GM21737 (cell line): ENCODE measurements around the gene RIMOC1.

Source experiments
- ATAC-seq: cut with Tn5 transposase; IDR thresholded peaks from one replicate; pipeline ENCODE4 v1.9.1; 2021; ENCODE audit warnings: mild to moderate bottlenecking, moderate library complexity; ENCODE audit not compliant: unreplicated experiment

Gene RIMOC1

DNA sequence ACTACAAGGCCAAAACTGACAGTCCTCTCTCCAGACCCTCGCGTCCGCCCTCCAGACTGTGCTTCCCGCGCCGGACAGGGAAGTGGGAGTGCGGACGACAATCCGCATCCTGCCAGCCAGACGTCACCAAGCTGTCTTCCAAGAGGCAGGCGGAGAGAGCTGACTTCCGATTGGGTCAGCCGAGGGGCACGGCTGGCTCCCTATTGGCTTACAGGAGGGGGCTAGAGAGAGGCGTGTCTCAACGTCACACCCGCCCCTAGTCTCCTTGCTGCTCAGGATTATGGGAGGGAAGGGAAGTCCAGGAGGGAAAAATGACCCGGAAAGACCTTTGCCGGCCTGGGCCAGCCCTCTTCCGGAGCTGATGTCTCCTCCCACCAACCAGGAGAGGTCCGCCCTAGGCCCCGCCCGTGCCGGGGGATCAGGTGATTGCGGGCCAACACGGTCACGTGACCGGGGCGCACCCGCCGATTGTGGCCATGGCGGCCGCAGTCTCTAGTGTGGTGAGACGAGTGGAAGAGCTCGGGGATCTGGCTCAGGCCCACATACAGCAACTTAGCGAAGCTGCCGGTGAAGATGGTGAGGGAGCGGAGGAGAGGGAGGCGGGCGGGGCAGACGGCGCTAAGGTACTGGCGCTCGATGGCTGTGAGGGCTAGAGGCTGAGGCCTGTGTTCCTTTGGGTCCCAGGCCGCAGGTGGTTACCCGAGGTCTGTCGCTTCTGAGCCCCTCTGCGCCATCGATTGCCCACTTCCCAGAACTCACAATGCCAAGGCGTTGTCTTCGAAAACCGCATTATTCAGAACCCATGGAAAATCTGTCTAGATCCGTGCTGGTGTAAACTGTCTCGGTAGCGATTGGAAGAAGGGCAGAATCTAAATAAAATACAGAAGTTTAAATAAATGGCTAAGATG is at the start of gene RIMOC1:
TSS of gene RIMOC1 (plus strand) at position 453 of the 908 bp plus-strand sequence. CDS start at position 477, 24 bp downstream.
- ATAC-seq: peak; percentile 99

- peak; percentile 73 for ATAC-seq
Observed at GRCh38 chr5:41856644-41857491, 47.3 kb upstream of the RIMOC1 start.

DNA sequence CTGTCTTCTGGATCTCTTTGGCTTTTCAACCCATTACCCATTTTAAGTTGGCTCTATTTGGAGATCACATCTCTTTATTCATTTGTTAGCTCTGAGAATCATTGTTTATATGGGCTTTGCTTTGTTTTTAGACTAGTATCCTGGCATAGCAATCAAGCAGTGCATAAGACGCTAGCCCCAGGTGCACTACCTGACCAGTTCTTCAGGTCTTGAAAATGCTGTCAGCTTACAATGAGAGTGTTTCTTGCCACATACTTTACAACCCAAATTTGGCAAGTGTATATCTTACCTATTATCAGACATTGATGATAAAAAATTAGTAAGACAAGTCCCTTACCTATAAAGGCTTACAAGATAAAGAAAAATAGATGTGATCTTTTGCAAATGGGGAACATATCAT is 46.2 kb upstream of the RIMOC1 start:
- no peak for ATAC-seq

GRCh38 chr5:41858890-41859289 is 45.3 kb upstream of the RIMOC1 start:
- ATAC-seq: no peak

DNA sequence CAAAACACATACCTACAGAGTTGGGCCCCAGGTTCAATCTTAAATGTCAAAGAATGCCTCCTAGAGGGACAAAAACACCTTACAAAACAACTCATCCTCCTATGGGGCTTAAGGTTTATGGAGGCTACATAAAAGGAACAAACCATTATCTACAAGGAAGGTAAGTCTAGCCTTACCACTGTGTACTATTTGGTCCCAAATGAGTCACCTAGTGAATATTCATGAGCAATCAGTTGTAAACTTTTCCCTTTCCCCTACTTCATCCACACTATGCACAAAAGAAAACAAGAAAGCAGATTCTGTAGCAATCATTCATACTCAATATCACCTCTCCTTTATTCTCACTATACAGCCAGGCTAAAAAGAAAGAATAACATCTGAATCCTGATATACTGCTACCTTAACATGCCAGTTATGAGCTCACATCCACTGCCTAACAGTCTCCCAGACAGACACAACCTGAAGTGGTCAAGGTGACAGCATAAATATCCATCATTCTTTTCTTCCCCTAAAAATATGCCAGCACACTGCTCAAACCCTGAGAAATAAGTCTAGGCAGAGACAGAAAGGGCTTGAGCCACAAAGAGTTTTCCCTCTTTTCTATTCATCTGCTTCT is 40.2 kb upstream of the RIMOC1 start:
- ATAC-seq: no peak

GRCh38 chr5:41869151-41869723 is 34.9 kb upstream of the RIMOC1 start:
- ATAC-seq: no peak

DNA sequence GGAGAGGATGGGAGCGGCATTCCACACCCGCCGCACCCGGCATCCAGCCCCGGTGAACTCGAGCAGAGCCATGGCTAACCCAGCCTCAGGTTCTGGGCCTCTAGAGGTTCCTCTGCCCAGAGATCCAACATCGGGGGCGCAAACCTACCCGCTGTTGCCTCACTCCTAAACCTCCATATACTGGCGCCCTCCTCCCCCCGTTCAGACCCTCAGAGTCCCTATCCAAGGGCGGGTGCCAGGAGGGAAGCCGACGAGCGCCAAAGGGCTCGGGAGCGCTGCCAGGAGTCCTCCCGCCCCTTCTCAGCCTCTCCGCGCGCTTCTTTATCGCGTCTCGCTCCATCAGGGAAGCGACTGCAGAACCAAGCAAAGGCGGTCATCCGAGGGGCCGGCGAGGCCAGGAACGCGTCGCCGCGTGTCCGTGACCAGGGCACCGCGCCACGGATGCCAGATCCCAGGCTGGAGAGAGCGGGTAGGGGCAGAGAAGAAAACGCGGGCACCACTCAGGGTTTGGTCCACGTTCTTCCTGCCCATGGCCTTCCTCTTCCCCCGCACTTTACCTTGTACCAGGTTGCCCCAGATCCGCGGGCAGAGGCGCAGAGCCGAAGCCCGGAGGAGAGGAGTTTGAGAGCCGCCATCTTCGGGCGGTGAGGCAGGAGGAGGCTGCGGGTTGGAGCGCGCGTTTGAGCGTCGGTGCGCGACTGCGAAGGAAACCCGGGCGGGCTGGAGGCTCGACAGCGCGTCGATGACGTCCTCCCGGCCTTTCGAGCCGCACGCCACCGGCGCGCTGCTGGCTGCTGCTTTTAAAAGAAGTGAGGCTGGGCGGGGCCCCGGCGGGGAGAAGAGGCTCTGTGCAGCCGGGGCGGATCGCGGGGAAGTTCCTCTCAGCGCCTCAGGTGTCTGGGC is 34.2 kb upstream of the RIMOC1 start, which contains the start of gene OXCT1:
TSS of gene OXCT1 (minus strand) at position 702 of the 903 bp plus-strand sequence. CDS start at position 635, 67 bp downstream.
- ATAC-seq: peak; percentile 94

DNA sequence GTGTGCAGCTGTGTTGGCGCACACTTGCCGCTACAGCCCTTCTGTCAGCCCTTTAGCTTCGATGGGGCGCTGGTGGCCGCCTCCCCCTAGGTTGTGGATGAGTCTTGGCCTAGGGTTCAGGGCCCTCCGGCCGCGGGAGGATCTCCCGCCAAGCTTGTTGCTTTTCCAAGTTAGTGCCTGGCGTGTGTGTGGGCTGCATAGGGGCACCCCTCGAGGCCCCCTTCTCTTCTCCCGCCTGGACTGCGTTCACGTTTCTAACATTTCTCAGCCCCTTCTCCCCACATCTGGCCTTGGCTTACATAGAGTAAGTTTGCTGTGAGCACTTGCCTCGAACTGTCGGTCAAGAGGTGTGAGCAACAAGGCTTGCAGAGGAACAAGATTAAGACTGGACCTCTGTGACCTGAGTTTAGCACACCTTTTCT is 33.5 kb upstream of the RIMOC1 start:
- no peak for ATAC-seq

DNA sequence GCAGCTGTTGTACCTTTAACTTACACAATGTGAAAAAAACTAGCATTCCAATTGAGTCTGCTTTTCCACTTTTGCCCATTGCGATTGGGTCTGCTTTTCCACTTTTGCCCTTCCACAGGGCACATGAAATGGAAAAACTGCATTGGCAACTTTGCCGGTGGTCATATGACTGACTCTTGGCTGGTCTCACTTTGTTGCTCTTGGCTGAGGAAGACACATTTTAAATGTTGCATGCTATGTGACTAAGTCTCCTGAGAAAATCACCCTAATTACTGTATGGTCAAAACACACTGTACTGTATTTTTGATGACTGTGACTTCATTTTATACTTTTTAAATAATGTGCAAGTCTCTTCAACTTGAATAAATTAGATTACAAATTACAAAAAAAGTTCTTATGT is 32.3 kb upstream of the RIMOC1 start:
- no peak for ATAC-seq

- no peak for ATAC-seq
Observed at GRCh38 chr5:41874512-41875060, 29.6 kb upstream of the RIMOC1 start.

GRCh38 chr5:41875121-41875520 is 29.0 kb upstream of the RIMOC1 start:
- ATAC-seq: no peak

DNA sequence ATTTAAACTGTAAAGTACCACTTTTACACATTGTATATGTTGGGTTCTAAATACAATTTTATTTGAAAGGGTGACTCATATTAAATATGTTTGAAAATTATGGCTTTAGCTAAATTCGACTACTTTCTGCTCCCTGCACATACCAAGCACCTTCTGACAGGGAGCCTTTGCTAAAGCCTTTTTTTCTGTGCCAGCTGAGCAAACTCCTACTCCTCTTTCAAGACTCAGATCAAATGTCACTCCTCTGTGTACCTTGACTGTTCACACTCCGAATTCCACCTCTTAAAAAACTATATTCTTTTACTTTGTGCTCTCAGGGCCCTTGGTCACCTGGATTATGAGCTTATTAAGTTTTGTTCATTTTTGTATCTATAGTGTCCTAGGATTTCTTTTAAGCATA is 27.5 kb upstream of the RIMOC1 start:
- ATAC-seq: no peak

GRCh38 chr5:41877408-41877807 is 26.7 kb upstream of the RIMOC1 start:
- ATAC-seq: no peak

DNA sequence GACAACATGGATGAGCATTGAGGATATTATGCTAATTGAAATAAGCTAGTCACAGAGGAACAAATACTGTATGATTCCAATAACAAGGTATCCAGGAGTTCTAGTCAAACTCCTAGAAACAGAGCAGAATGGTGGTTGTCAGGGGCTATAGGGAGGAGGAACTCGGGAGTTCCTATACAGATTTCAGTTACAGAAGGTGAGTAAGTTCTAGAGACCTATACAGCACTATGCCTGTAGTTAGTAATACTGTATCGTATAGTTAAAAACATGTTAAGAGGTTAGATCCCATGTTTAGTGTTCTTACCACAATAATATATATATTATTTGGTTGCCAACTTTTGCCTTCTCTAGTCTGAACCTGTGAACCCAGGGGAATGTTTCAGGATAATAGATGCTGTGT is 26.0 kb upstream of the RIMOC1 start:
- ATAC-seq: no peak

DNA sequence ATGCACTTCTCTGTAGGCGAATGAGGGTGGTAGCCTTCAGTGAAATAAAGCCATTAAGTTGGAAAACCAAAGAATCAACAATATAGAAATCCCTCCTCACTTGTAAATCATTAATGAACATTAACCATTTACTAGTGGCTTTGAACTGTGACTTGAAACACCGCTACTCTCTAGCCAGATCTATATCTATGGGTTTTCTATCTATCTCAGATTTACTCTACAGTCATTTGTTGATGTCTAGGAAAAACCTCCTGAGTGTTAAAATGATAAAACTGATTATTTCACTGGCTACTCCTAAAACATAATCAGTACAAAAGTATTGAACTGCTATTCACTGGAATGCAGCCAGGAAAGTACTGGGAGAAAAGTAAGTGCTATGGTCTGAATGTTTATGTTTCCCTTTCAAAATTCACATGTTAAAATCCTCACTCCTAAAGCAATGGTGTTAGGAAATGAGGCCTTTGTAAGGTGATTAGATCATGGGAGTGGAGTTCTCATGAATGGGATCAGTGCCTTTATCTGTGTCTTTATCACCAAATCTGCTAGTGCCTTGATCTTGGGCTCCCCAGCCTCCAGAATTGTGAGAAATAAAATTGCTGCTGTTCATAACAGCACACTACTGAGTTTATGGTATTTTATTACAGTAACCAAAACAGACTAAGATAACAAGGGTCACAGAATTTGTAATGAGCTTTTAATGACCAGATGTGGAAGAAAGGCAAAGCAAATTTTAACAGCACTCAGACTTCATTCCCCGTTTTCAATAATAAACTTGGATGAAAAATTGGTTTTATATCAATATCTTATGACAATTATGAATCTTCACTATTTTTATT is 25.3 kb upstream of the RIMOC1 start:
- ATAC-seq: peak; percentile 61

GRCh38 chr5:41882765-41883164 is 21.4 kb upstream of the RIMOC1 start:
- no peak for ATAC-seq

DNA sequence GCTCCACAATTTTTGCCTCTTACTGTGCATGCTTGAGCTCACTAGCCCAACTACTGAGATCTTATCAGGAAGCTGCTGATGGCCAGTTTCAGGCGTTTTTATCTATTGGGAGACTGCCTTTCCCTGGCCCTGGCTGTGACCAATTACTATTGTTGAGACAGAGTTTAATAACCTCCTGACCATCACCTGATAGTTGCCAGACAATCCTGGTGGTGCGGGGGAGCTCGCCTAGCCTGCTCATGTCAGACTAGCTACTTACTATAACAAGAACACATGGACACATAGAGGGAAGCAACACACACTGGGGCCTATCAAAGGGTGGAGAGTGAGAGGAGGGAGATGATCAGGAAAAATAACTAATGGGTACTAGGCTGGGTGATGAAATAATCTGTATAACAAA is 20.9 kb upstream of the RIMOC1 start:
- ATAC-seq: no peak

GRCh38 chr5:41883936-41884335 is 20.2 kb upstream of the RIMOC1 start:
- ATAC-seq: no peak

DNA sequence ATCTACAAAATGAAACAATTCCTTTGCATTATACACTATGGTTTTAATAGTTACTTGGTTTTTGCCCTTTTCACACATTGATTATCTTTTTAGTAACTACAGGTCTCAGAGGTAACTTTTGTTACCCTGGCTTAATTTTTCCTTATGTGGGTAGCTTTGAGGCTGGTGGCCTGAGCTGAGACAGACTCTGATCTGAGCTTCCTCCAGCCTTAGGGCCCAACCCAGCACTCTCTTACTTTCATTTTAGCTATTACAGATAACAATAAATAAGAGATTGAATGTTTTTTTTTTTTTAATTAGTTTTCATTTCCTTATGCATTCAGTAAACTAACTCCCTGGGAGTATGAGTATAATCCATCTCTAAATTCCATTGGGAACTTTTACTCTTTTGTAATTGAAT is 18.9 kb upstream of the RIMOC1 start:
- ATAC-seq: no peak
